ENCODE results near the gene HEBP1. TPM values are rescaled to one million over a fixed set of nuclear protein-coding genes. Genes with fewer than 3 reads are reported as not detected.
A peak's percentile ranks its signal among the peaks of the same experiment; 100 is the strongest.
"Not testable (repeated sequence)": the region's sequence is repeated elsewhere in the genome, so short reads cannot be mapped to it uniquely, and the experiment has no call there.

The HEBP1 gene
- total RNA-seq = 63.5 TPM
- long read RNA-seq, transcript HEBP1-201 (4 exons, 1,173 nt) = major isoform, 43 of 45 reads
- long read RNA-seq, partial matches to known transcripts = 1 of 45 reads
- long read RNA-seq, other reads (novel, unspliced or antisense) = 1 of 45 reads

GRCh38 chr12:12999959-13000615, at the start of gene HEBP1:
Gene HEBP1 (minus strand): TSS chr12:13000265. CDS start chr12:13000114, 151 bp downstream.
- ATAC-seq (peak; percentile 97), DNase-seq (ENCODE audit: missing footprints) (peak; percentile 99)
- intact Hi-C loops (cut with DNase I) = loop anchor here (5.0 kb wide), 2 partner anchors 97 to 197 kb away; partner anchors contain the start of gene EMP1

- ATAC-seq = no peak
- intact Hi-C loops (cut with DNase I) = no loop called here
Observed at GRCh38 chr12:13049816-13050215, 49.8 kb upstream of the HEBP1 start.

GRCh38 chr12:13046964-13047363, 46.9 kb upstream of the HEBP1 start:
- ATAC-seq = no peak
- DNase-seq (ENCODE audit: missing footprints) = no peak
- intact Hi-C loops (cut with DNase I) = no loop called here

More at GRCh38 chr12:13049816-13050215, 49.8 kb upstream of the HEBP1 start:
- no peak for DNase-seq (ENCODE audit: missing footprints)

- ATAC-seq = no peak
- intact Hi-C loops (cut with DNase I) = no loop called here
- DNase-seq (ENCODE audit: missing footprints) = no peak
Observed at GRCh38 chr12:13045816-13046215, 45.8 kb upstream of the HEBP1 start.

- ATAC-seq = no peak
- intact Hi-C loops (cut with DNase I) = no loop called here
- no peak for DNase-seq (ENCODE audit: missing footprints)
Observed at GRCh38 chr12:13044906-13045299, 44.8 kb upstream of the HEBP1 start.

- intact Hi-C loops (cut with DNase I) = no loop called here
- DNase-seq (ENCODE audit: missing footprints) (peak; percentile 90), ATAC-seq (peak; percentile 98)
Observed at GRCh38 chr12:13044002-13044905, 44.2 kb upstream of the HEBP1 start, which contains the start of gene FAM234B. Gene FAM234B (plus strand): TSS chr12:13044381. CDS start chr12:13044404, 23 bp downstream.

- ATAC-seq (no peak), DNase-seq (ENCODE audit: missing footprints) (no peak)
- intact Hi-C loops (cut with DNase I) = no loop called here
Observed at GRCh38 chr12:13042666-13043230, 42.7 kb upstream of the HEBP1 start.

- DNase-seq (ENCODE audit: missing footprints) (peak; percentile 17), ATAC-seq (no peak)
- intact Hi-C loops (cut with DNase I) = no loop called here
Observed at GRCh38 chr12:13041224-13041623, 41.2 kb upstream of the HEBP1 start.

- intact Hi-C loops (cut with DNase I) = no loop called here
- ATAC-seq (no peak), DNase-seq (ENCODE audit: missing footprints) (no peak)
Observed at GRCh38 chr12:13039328-13039956, 39.4 kb upstream of the HEBP1 start.

- intact Hi-C loops (cut with DNase I) = no loop called here
- ATAC-seq = no peak
- no peak for DNase-seq (ENCODE audit: missing footprints)
Observed at GRCh38 chr12:13038491-13039161, 38.6 kb upstream of the HEBP1 start.

- DNase-seq (ENCODE audit: missing footprints) (no peak), ATAC-seq (no peak)
- intact Hi-C loops (cut with DNase I) = no loop called here
Observed at GRCh38 chr12:13036881-13037280, 36.8 kb upstream of the HEBP1 start.

GRCh38 chr12:13035335-13035734, 35.3 kb upstream of the HEBP1 start:
- DNase-seq (ENCODE audit: missing footprints); intact Hi-C loops (cut with DNase I); ATAC-seq: not testable (repeated sequence)

GRCh38 chr12:13033476-13033875, 33.4 kb upstream of the HEBP1 start:
- ATAC-seq = no peak
- intact Hi-C loops (cut with DNase I) = no loop called here
- no peak for DNase-seq (ENCODE audit: missing footprints)

- intact Hi-C loops (cut with DNase I) = no loop called here
- ATAC-seq (no peak), DNase-seq (ENCODE audit: missing footprints) (no peak)
Observed at GRCh38 chr12:13032164-13032563, 32.1 kb upstream of the HEBP1 start.

- ATAC-seq (no peak), DNase-seq (ENCODE audit: missing footprints) (no peak)
- intact Hi-C loops (cut with DNase I) = no loop called here
Observed at GRCh38 chr12:13030541-13031291, 30.7 kb upstream of the HEBP1 start.

GRCh38 chr12:13028825-13029570, 28.9 kb upstream of the HEBP1 start:
- intact Hi-C loops (cut with DNase I) = no loop called here

GRCh38 chr12:13027508-13027907, 27.4 kb upstream of the HEBP1 start:
- DNase-seq (ENCODE audit: missing footprints) = no peak
- intact Hi-C loops (cut with DNase I) = no loop called here
- ATAC-seq = no peak

More at GRCh38 chr12:13028825-13029570, 28.9 kb upstream of the HEBP1 start:
- no peak for DNase-seq (ENCODE audit: missing footprints)
- ATAC-seq = no peak

All from Right ventricle myocardium inferior (tissue), 1 donor.